SK-N-SH (cell line): Measurements from ENCODE around the gene SIK1. TPM values are rescaled to one million over a fixed set of nuclear protein-coding genes. Genes with fewer than 3 reads are reported as not detected.
"Not testable (repeated sequence)": the region's sequence is repeated elsewhere in the genome, so short reads cannot be mapped to it uniquely, and the experiment has no call there.

Experiments
- CTCF ChIA-PET: fragments of 300-600, 350-600 bp; formaldehyde crosslinking; extraction: SDS; loops from one replicate; lab custom pipeline; 2021; lab: Yijun Ruan, JAX
- POLR2A ChIA-PET: fragments of 350-600 bp; sonication (Branson Sonifier 250); formaldehyde crosslinking; extraction: SDS; loops from one replicate; lab custom pipeline; 2020; ENCODE audit warnings: antibody characterized with exemption, inconsistent platforms; lab: Yijun Ruan, JAX
- DNase-seq: peaks from one replicate; pipeline ENCODE4 v3.0.0; 2012
- H2AFZ ChIP-seq: fragments of 200-600 bp; sonication (generic); 2 replicates; pipeline ENCODE4 v1.8.1; 2016; ENCODE audit warnings: antibody characterized with exemption, mild to moderate bottlenecking, low read depth
- H3F3A ChIP-seq: fragments of 200-600 bp; sonication (generic); replicated peaks from 2 replicates; pipeline ENCODE3; 2016; ENCODE audit warnings: antibody characterized with exemption, mild to moderate bottlenecking; ENCODE audit not compliant: insufficient read depth
- H3K27ac ChIP-seq, 2 experiments: fragments of 200-500 bp in 1 of 2; fragments of 200-600 bp in 1 of 2; sonication (Bioruptor generic) in 1 of 2; sonication (generic), shearing (Covaris generic) in 1 of 2; 2 replicates each; pipeline versions ENCODE4 v1.5.1 to v1.6.1; 2014 to 2016; ENCODE audit warnings: low read depth in 2 of 2, inconsistent platforms in 1 of 2, low read length in 1 of 2, mild to moderate bottlenecking in 1 of 2, mixed read lengths in 1 of 2
- H3K27me3 ChIP-seq: fragments of 200-600 bp; sonication (generic), shearing (Covaris generic); 2 replicates; pipeline ENCODE4 v1.6.1; 2016; ENCODE audit warnings: mixed run types; ENCODE audit not compliant: insufficient read depth
- H3K36me3 ChIP-seq, 2 experiments: fragments of 200-500 bp in 1 of 2; fragments of 200-600 bp in 1 of 2; sonication (Bioruptor generic) in 1 of 2; sonication (generic) in 1 of 2; replicated peaks in 1 of 2; 2 replicates each; pipeline versions ENCODE3 to v1.5.1; 2014 to 2016; ENCODE audit warnings: low read length in 1 of 2, mild to moderate bottlenecking in 1 of 2; ENCODE audit not compliant: insufficient read depth in 2 of 2, control insufficient read depth in 1 of 2
- H3K4me1 ChIP-seq, 2 experiments: fragments of 200-500 bp in 1 of 2; fragments of 200-600 bp in 1 of 2; sonication (Bioruptor generic) in 1 of 2; sonication (generic), shearing (Covaris generic) in 1 of 2; 2 replicates each; pipeline versions ENCODE4 v1.5.1 to v1.6.1; 2014 to 2016; ENCODE audit warnings: low read depth in 1 of 2, low read length in 1 of 2, mixed run types in 1 of 2; ENCODE audit not compliant: insufficient read depth in 2 of 2, control insufficient read depth in 1 of 2
- H3K4me2 ChIP-seq: fragments of 200-600 bp; sonication (generic), shearing (Covaris generic); 2 replicates; pipeline ENCODE4 v1.6.1; 2017; ENCODE audit warnings: mixed run types
- H3K4me3 ChIP-seq, 2 experiments: fragments of 200-500 bp in 1 of 2; fragments of 200-600 bp in 1 of 2; sonication (Bioruptor generic) in 1 of 2; sonication (generic), shearing (Covaris generic) in 1 of 2; 2 replicates each; pipeline versions ENCODE4 v1.5.1 to v1.8.1; 2014 to 2016; ENCODE audit warnings: low read depth in 2 of 2, inconsistent platforms in 1 of 2, low read length in 1 of 2, mild to moderate bottlenecking in 1 of 2, mixed read lengths in 1 of 2, moderate library complexity in 1 of 2
- H3K79me2 ChIP-seq: fragments of 200-600 bp; sonication (generic); 2 replicates; pipeline ENCODE4 v1.8.1; 2017; ENCODE audit warnings: mild to moderate bottlenecking; ENCODE audit not compliant: insufficient read depth
- H3K9ac ChIP-seq: fragments of 200-600 bp; sonication (generic); 2 replicates; pipeline ENCODE4 v1.6.1; 2017; ENCODE audit warnings: mixed run types
- H3K9me2 ChIP-seq: fragments of 200-600 bp; sonication (generic); 2 replicates; pipeline ENCODE4 v1.6.1; 2017; ENCODE audit warnings: mixed run types
- H3K9me3 ChIP-seq: fragments of 200-600 bp; sonication (generic); 2 replicates; pipeline ENCODE4 v1.6.1; 2017; ENCODE audit warnings: mixed run types, mild to moderate bottlenecking, moderate library complexity
- H4K20me1 ChIP-seq: fragments of 200-600 bp; sonication (generic); 2 replicates; pipeline ENCODE4 v1.6.1; 2017; ENCODE audit warnings: mild to moderate bottlenecking, mixed run types; ENCODE audit not compliant: insufficient read depth
- WGBS: methylation state at CpG from one replicate; pipeline ENCODE4 v1.1.6; 2017; ENCODE audit warnings: low lambda C conversion rate; 5-methylcytosine and 5-hydroxymethylcytosine counted together
- polyA plus RNA-seq, 3 experiments: library from polyadenylated mRNA; depleted of rRNA; stranded (reverse); fragments of >200 nt; gene quantifications; 2 replicates each; pipeline ENCODE4 v1.2.3, GENCODE V29; 2012

The SIK1 gene
- polyA plus RNA-seq, 1 of the 3 experiments (the other 2 are of a cell fraction) = 3.8 TPM

DNA sequence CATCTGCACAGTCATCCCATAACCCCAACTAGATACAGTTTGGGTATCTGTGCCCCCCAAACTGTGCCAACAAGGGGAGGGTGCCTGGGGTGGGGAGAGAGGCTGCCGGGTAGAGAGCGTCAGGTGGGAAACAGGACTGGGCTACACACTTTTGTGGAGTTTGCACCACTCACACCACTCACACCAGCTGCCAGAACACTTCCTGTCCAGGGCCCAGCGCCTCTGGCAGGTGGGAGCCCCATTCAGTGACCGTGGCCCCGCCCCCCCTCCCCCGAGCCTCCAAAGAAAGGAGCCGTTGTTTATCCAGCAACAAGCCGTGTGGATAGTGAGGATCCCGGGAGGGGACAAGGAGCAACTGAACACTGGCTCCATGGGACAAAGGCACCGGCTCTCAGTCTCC is 44.0 kb downstream of the SIK1 start:
- H4K20me1 ChIP-seq, H3K9me3 ChIP-seq, H3K79me2 ChIP-seq, H2AFZ ChIP-seq, DNase-seq, H3K27me3 ChIP-seq, H3K9me2 ChIP-seq, H3K36me3 ChIP-seq, H3K9ac ChIP-seq, POLR2A ChIA-PET, CTCF ChIA-PET, H3K4me1 ChIP-seq, H3K4me3 ChIP-seq, H3K27ac ChIP-seq, H3K4me2 ChIP-seq, H3F3A ChIP-seq: not testable (repeated sequence)
- WGBS = no CpG with 5 or more reads among the region's 10 CpGs

DNA sequence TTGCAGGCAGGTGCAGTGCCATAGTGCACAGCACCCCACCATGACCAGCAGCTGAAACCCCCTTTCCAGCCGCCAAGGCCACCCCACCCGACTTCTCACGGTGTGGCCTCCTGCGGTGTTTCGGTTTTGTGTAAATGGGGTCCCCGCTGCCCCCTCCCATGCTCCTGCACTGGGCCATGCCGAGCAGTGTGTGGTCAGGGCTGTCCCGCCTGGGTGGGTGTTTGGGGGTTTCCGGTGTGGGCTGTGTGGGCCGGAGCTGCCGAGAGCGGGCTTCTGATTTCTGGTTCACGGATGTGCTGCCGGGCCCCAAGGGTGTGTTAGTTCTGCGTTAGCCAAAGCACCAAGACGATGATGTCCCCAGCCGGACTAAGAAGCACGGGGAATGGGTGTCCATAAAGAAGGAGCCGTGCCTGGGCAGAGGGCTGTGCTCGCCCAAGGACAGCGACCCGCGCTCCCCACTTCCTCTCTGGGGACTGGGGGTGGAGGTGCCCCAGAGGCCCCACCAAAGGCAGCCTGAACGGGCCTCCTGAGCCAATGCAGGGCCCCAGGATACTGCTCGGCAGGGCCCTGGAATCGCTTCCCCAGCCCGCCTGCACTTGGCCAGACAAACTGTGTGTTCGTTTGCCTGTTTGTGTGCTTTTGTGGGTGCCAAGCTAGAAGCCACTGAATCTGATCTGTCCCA is 45.9 kb downstream of the SIK1 start:
- H3K36me3 ChIP-seq, H3K9ac ChIP-seq, H3F3A ChIP-seq, H3K27me3 ChIP-seq, H3K4me2 ChIP-seq, H3K27ac ChIP-seq, H3K9me3 ChIP-seq, H3K4me3 ChIP-seq, H4K20me1 ChIP-seq, H3K79me2 ChIP-seq, POLR2A ChIA-PET, H3K9me2 ChIP-seq, H3K4me1 ChIP-seq, H2AFZ ChIP-seq, CTCF ChIA-PET, DNase-seq: not testable (repeated sequence)
- WGBS = no CpG with 5 or more reads among the region's 28 CpGs

DNA sequence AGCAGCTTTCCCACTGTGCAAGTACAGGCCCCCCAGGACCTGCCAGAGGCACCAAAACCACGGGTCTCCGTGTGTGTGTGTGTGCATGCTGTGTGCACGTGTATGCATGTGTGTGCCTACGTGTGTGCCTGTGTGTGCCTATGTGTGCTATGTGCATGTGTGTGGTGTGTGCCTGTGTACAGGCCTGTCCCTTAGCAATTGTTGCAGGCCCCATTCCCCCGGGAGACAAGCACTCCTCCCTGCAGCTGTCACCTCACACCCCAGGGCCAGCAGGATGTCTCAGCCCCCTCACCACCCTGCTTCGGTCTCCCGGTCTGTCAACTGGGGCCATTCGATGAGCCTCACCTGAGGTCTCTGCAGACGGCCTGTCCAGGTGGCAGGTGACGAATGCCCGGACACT is 46.6 kb downstream of the SIK1 start:
- H3K9me2 ChIP-seq, H3K9ac ChIP-seq, H3F3A ChIP-seq, H3K79me2 ChIP-seq, POLR2A ChIA-PET, CTCF ChIA-PET, DNase-seq, H3K36me3 ChIP-seq, H3K27me3 ChIP-seq, H3K9me3 ChIP-seq, H3K27ac ChIP-seq, H2AFZ ChIP-seq, H3K4me1 ChIP-seq, H3K4me2 ChIP-seq, H4K20me1 ChIP-seq, H3K4me3 ChIP-seq: not testable (repeated sequence)
- WGBS = no CpG with 5 or more reads among the region's 11 CpGs

DNA sequence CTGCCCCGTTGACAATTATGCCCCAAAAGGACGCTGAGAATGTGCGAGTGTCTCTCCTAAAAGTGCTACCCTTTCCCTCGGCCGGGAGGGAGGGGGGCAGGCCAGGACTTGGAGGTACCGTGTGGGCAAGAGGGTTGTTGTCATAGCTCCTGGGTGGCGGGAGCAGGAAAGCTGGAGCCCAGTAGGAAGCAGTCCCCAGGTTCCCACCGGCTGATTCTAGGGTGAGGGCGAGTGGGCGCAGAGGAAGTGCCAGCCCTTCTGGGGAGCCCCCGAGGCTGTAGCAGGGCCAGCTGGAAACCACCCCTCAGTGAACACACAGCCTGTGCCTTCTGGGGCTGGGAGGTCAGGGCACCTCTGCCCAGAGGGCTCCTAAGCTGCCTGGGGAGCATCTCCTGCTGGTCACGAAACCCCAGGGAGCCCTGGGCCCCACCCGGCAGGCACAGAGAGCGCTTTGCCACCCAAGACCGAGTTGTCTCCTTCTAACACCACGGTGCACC is 47.3 kb downstream of the SIK1 start:
- WGBS = no CpG with 5 or more reads among the region's 16 CpGs

More for the DNA sequence above, 47.3 kb downstream of the SIK1 start:
- H3K27ac ChIP-seq, H3K4me3 ChIP-seq, H2AFZ ChIP-seq, H3K36me3 ChIP-seq, DNase-seq, H3K9ac ChIP-seq, H3F3A ChIP-seq, H3K4me2 ChIP-seq, POLR2A ChIA-PET, CTCF ChIA-PET, H3K9me2 ChIP-seq, H3K4me1 ChIP-seq, H4K20me1 ChIP-seq, H3K9me3 ChIP-seq, H3K27me3 ChIP-seq, H3K79me2 ChIP-seq: not testable (repeated sequence)
